Sigmoid colon (tissue), 7 donors: ENCODE measurements around the gene MAP3K20. TPM values are rescaled to one million over a fixed set of nuclear protein-coding genes. Genes with fewer than 3 reads are reported as not detected.
A peak's percentile ranks its signal among the peaks of the same experiment; 100 is the strongest.

Source experiments
- DNase-seq: peaks from one replicate; pipeline ENCODE4 v3.0.0-alpha.2; 2019
- H3K27ac ChIP-seq, 4 donors: fragments of 200-600 bp; sonication (generic); one replicate each; pipeline ENCODE4 v1.5.1; 2016 to 2019; ENCODE audit warnings: mild to moderate bottlenecking in 1 of 4
- H3K27me3 ChIP-seq, 3 donors: fragments of 200-600 bp; sonication (generic); one replicate each; pipeline ENCODE4 v1.5.1; 2019; ENCODE audit warnings: mild to moderate bottlenecking in 1 of 3
- H3K36me3 ChIP-seq, 4 donors: fragments of 200-600 bp; sonication (generic); one replicate each; pipeline ENCODE4 v1.5.1; 2016 to 2019
- H3K4me1 ChIP-seq, 4 donors: fragments of 200-600 bp; sonication (generic); one replicate each; pipeline ENCODE4 v1.5.1; 2017 to 2019
- H3K4me3 ChIP-seq, 4 donors: fragments of 200-600 bp; sonication (generic); one replicate each; pipeline ENCODE4 v1.5.1; 2017 to 2019; ENCODE audit warnings: mild to moderate bottlenecking in 2 of 4, moderate library complexity in 1 of 4
- H3K9me3 ChIP-seq, 4 donors: fragments of 200-600 bp in 3 of 4; sonication (generic) in 3 of 4; one replicate each; pipeline versions ENCODE4 v1.5.1 to v1.6.1; 2013 to 2019
- EP300 ChIP-seq, 4 donors: sonication (generic); formaldehyde crosslinking; IDR thresholded peaks; one replicate each; pipeline ENCODE4 v1.6.1; 2017; ENCODE audit warnings: antibody characterized with exemption in 4 of 4
- POLR2A ChIP-seq, 2 donors: fragments of 450-650 bp; IDR thresholded peaks; one replicate each; pipeline ENCODE4 v1.6.1; 2016; ENCODE audit warnings: antibody characterized with exemption in 2 of 2, mild to moderate bottlenecking in 2 of 2, moderate library complexity in 2 of 2
- POLR2AphosphoS5 ChIP-seq, 4 donors: sonication (generic); formaldehyde crosslinking; IDR thresholded peaks; one replicate each; pipeline ENCODE4 v1.6.1; 2017; ENCODE audit warnings: antibody characterized with exemption in 4 of 4
- WGBS, 2 donors: extraction: QIAGEN DNeasy Blood & Tissue Kit; methylation state at CpG; one replicate each; pipeline ENCODE4 v1.1.7; 2013; 5-methylcytosine and 5-hydroxymethylcytosine counted together
- intact Hi-C: fragments of 100-400 bp; cut with DNase I; formaldehyde crosslinking; loops from one replicate; pipeline ENCODE4 v1.15.1; 2023
- polyA plus RNA-seq, 3 donors: library from polyadenylated mRNA; stranded (reverse); fragments of 200-250 nt; gene quantifications; one replicate each; pipeline ENCODE4 v1.2.3, GENCODE V29; 2013
- total RNA-seq, 4 donors: library from RNA; depleted of rRNA; stranded (reverse); fragments of >200 nt; gene quantifications; one replicate each; pipeline ENCODE4 v1.1.0, GENCODE V29; 2016
- TF ChIP-seq, protein P1 (sequence below), 4 experiments: fragments of 450-650 bp in 3 of 4; fragments of 200-600 bp in 1 of 4; IDR thresholded peaks; one replicate each; pipeline ENCODE4 v1.5.1; 2016 to 2019; ENCODE audit warnings: antibody characterized with exemption in 4 of 4, mild to moderate bottlenecking in 3 of 4, moderate library complexity in 2 of 4
- donor health status: healthy with polysubstance abuse.
- donor health status: Bipolar disorder and iron deficiency.
- donor health status: healthy.

MAP3K20 gene
- total and polyA plus RNA-seq, 7 donors, result 6.2 to 255 (median 189) TPM

DNA sequence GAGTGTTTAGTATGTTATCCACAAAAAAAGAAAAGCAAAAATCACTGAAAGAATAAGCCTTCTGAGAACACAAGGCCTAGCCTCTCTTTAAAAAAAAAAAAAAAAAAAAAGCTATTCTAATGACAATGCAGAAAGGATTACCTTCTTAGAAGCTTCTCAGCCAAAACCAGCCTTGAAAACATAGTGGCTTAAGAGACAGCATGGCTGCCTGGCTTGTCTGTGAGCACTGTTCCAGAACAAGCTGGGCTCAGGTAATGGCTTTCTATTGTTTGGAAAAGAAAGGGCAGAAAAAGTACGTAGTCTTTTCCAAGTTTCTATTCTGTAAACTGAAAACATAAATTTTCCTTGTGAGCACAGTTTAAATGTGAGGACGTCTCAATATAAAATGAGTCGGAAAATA lies 119.5 kb downstream of the MAP3K20 start:
- intact Hi-C loops, result no loop called here

DNA sequence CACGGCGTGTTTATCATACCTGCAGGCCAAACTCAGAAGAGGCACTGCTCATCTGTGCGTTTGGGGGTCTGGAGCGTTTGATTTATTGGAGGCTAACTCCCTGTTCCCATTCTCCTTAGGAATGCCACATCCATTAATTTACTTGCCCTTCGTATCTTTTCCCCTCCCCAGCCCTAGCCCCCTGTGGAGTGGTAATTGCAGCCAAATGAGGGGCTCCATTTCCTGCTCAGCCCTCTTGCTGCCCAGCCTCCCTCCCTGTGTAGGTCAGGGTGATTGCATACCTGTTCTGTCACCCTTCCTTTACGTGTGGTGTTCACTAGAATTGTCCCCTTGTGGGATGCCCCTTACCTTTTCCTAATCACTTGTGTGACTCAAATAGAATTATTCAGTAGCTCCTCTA lies 120.4 kb downstream of the MAP3K20 start:
- Histone ChIP-seq H3K4me1 (peaks cover 0 to 56% (median 36%) of the 10 kb centered on the region in 4 donors), H3K27ac (peak overlapping the region in 3 of 4 donors; percentile 64 to 73 (median 65)), H3K36me3 (peaks cover 0 to 22% (median 3%) of the 10 kb centered on the region in 4 donors), H3K27me3 (no peaks in the 10 kb centered on the region), H3K4me3 (no peak overlapping the region), H3K9me3 (no peaks in the 10 kb centered on the region)
- intact Hi-C loops, result no loop called here
- DNase-seq, result no peak
- TF ChIP-seq POLR2AphosphoS5 (IDR thresholded peaks at IDR 0.05), result no peak
- TF ChIP-seq, protein P1, sequence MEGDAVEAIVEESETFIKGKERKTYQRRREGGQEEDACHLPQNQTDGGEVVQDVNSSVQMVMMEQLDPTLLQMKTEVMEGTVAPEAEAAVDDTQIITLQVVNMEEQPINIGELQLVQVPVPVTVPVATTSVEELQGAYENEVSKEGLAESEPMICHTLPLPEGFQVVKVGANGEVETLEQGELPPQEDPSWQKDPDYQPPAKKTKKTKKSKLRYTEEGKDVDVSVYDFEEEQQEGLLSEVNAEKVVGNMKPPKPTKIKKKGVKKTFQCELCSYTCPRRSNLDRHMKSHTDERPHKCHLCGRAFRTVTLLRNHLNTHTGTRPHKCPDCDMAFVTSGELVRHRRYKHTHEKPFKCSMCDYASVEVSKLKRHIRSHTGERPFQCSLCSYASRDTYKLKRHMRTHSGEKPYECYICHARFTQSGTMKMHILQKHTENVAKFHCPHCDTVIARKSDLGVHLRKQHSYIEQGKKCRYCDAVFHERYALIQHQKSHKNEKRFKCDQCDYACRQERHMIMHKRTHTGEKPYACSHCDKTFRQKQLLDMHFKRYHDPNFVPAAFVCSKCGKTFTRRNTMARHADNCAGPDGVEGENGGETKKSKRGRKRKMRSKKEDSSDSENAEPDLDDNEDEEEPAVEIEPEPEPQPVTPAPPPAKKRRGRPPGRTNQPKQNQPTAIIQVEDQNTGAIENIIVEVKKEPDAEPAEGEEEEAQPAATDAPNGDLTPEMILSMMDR (IDR thresholded peaks at IDR 0.05), result no peak
- no peak for TF ChIP-seq EP300 (IDR thresholded peaks at IDR 0.05)
- no peak for TF ChIP-seq POLR2A (IDR thresholded peaks at IDR 0.05)
- WGBS, 2 donors, result 95 to 97% methylated on average over 6 of the region's 6 CpGs

More for the DNA sequence above, 119.5 kb downstream of the MAP3K20 start:
- TF ChIP-seq EP300 (IDR thresholded peaks at IDR 0.05), result no peak
- TF ChIP-seq POLR2AphosphoS5 (IDR thresholded peaks at IDR 0.05), result no peak
- TF ChIP-seq POLR2A (IDR thresholded peaks at IDR 0.05), result no peak
- TF ChIP-seq, protein P1 (IDR thresholded peaks at IDR 0.05), result no peak
- Histone ChIP-seq H3K4me3 (no peak overlapping the region), H3K36me3 (peaks cover 0 to 22% (median 3%) of the 10 kb centered on the region in 4 donors), H3K9me3 (no peaks in the 10 kb centered on the region), H3K27me3 (no peaks in the 10 kb centered on the region), H3K27ac (peak overlapping the region; percentile 32 to 73 (median 64)), H3K4me1 (peaks cover 0 to 53% (median 38%) of the 10 kb centered on the region in 4 donors)
- WGBS, 2 donors, result 81 to 94% methylated on average over 3 of the region's 3 CpGs
- DNase-seq, result no peak

DNA sequence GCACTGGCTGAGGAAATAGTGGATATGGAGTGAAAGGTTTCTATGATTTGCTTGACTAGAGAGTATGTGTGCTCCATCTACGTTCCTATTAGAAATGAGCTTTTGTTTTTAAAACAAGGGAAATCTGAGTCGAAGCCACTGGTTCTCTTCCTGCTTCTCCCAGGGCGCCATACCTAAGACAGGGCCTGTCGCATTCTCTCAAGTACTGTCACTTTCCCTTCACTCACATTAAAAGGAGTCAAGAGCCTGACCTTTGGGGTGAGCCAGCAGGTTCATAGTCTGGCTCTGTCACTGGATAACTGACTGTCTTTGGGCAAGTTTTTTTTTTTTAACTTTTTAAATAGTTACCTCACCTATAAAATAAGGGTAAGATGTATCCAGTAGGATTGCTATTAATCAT lies 121.0 kb downstream of the MAP3K20 start:
- intact Hi-C loops, result no loop called here
- no peak for TF ChIP-seq POLR2A (IDR thresholded peaks at IDR 0.05)
- TF ChIP-seq, protein P1 (IDR thresholded peaks at IDR 0.05), result no peak
- TF ChIP-seq EP300 (IDR thresholded peaks at IDR 0.05), result no peak
- no peak for TF ChIP-seq POLR2AphosphoS5 (IDR thresholded peaks at IDR 0.05)
- DNase-seq, result no peak
- no peak overlapping the region for H3K4me3 ChIP-seq
- peak overlapping the region in 3 of 4 donors; percentile 64 to 73 (median 65) for H3K27ac ChIP-seq
- H3K36me3 ChIP-seq, result peaks cover 0 to 22% (median under 1%) of the 10 kb centered on the region in 4 donors
- 87 to 93% methylated on average over 4 of the region's 4 CpGs for WGBS, 2 donors
- H3K9me3 ChIP-seq, result no peaks in the 10 kb centered on the region
- no peaks in the 10 kb centered on the region for H3K27me3 ChIP-seq
- peaks cover 0 to 56% (median 33%) of the 10 kb centered on the region in 4 donors for H3K4me1 ChIP-seq

DNA sequence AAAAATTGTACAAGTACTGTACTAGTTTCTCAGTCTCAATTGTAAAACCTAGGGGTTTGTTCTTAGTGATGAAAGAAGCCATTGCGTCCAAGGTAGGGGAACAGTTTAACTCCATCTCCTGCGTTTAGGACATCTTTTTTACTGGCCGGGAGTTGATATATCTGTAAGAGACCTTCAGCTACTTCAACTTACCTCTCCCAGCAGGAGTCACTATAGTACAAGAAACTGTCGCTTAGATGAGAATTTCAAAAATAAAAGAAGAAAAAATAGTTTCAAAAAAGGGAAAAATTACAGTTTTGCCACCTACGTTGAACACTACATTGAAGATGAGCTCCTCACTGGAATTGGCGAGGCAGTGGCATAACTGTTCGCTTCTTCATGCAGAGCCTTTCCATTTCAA lies 122.7 kb downstream of the MAP3K20 start:
- Histone ChIP-seq H3K9me3 (no peaks in the 10 kb centered on the region), H3K4me1 (peaks cover 0 to 55% (median 21%) of the 10 kb centered on the region in 4 donors), H3K27me3 (no peaks in the 10 kb centered on the region), H3K27ac (peak overlapping the region in 2 of 4 donors; percentile 45 to 48), H3K36me3 (peaks cover 0 to 22% (median 0%) of the 10 kb centered on the region in 4 donors), H3K4me3 (no peak overlapping the region)
- whole genome bisulfite sequencing, 2 donors, result 95 to 97% methylated on average over 7 of the region's 7 CpGs
- intact Hi-C loops, result no loop called here
- no peak for DNase-seq
- TF ChIP-seq POLR2A (IDR thresholded peaks at IDR 0.05) (no peak), POLR2AphosphoS5 (IDR thresholded peaks at IDR 0.05) (no peak)

DNA sequence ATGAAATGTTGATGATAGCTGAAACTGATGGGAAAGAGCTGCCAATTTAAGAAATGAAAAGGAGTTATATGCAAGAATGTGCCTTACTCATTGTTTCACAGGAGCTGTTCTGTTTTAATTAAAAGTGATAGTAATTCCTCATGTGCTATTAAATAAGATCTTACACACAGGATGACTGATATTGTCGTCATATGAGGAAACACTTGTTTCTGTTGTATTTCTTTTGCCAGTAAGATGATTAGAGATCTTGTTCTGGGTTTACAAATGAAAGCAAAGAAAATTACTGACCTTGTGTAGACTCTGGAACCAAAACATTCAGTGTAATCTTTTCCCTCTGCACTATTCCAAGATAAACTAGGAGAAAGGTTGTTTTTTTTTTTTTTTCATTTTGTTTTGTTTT lies 123.6 kb downstream of the MAP3K20 start:
- no peak for DNase-seq
- TF ChIP-seq EP300 (IDR thresholded peaks at IDR 0.05) (no peak), POLR2A (IDR thresholded peaks at IDR 0.05) (no peak), POLR2AphosphoS5 (IDR thresholded peaks at IDR 0.05) (peak in 1 of 4 donors; percentile 29)
- H3K36me3 ChIP-seq, result peaks cover 0 to 22% (median 0%) of the 10 kb centered on the region in 4 donors
- H3K27ac ChIP-seq, result peak overlapping the region in 2 of 4 donors; percentile 45 to 48
- peaks cover 0 to 55% (median 18%) of the 10 kb centered on the region in 4 donors for H3K4me1 ChIP-seq
- no peaks in the 10 kb centered on the region for H3K9me3 ChIP-seq
- WGBS, 2 donors, result 82 to 94% methylated on average over 1 of the region's 1 CpG
- intact Hi-C loops, result no loop called here
- H3K27me3 ChIP-seq, result no peaks in the 10 kb centered on the region
- H3K4me3 ChIP-seq, result no peak overlapping the region
